Left cardiac atrium (tissue), 4 donors: ENCODE data around the gene CHDH. TPM values are rescaled to one million over a fixed set of nuclear protein-coding genes. Genes with fewer than 3 reads are reported as not detected.

Source experiments
- ATAC-seq, 2 donors: fragments of 200-7000 bp; cut with Tn5 transposase; one replicate each; pipeline ENCODE4 v1.9.1; 2020; ENCODE audit warnings: mild to moderate bottlenecking in 2 of 2, moderate library complexity in 2 of 2
- DNase-seq: peaks from one replicate; pipeline ENCODE4 v3.0.0-alpha.2; 2020
- intact Hi-C, 2 donors: fragments of 100-400 bp; cut with DNase I; formaldehyde crosslinking; loops; one replicate each; pipeline versions ENCODE4 v1.14.1 to v1.15.1; 2022 to 2023
- total RNA-seq, 2 donors: library from RNA; stranded (reverse); fragmentation: NEBNext Ultra II Directional; extraction: Animal tissue kit (Norgen Biotek cat#: 25700); gene quantifications; one replicate each; pipeline ENCODE4 v1.2.1, GENCODE V29; 2021
- donor health status: DM: no; HTN: yes; CAD: no.
- donor health status: DM: no; HTN: yes; CAD: no; lungs with severe emphysema.
- donor health status: DM: yes; HTN: yes; CAD: no.
- donor health status: Dilated cardiomyopathy.

Gene CHDH
- total RNA-seq, 2 donors from 2014 or later: 5.0 to 6.6 TPM

- intact Hi-C loops: loop anchor here in 1 of 2 donors (10.0 kb wide), 1 partner anchor 134 kb away; no protein-coding TSS in a partner anchor
- DNase-seq (no peak), ATAC-seq (no peak)
Measured at GRCh38 chr3:53859178-53859577, 13.0 kb upstream of the CHDH start.

GRCh38 chr3:53858096-53858741, 12.0 kb upstream of the CHDH start:
- intact Hi-C loops: loop anchor here in 1 of 2 donors (10.0 kb wide), 1 partner anchor 133 kb away; no protein-coding TSS in a partner anchor
- ATAC-seq: no peak
- DNase-seq: no peak

GRCh38 chr3:53856964-53857363, 10.7 kb upstream of the CHDH start:
- intact Hi-C loops: loop anchor here in 1 of 2 donors (10.0 kb wide), 1 partner anchor 132 kb away; no protein-coding TSS in a partner anchor
- ATAC-seq: no peak

GRCh38 chr3:53850895-53851294, 4.7 kb upstream of the CHDH start:
- ATAC-seq (no peak), DNase-seq (no peak)
- intact Hi-C loops: loop anchor here in 1 of 2 donors (10.0 kb wide), 1 partner anchor 126 kb away; no protein-coding TSS in a partner anchor

More at GRCh38 chr3:53856964-53857363, 10.7 kb upstream of the CHDH start:
- no peak for DNase-seq

GRCh38 chr3:53849916-53850315, 3.7 kb upstream of the CHDH start:
- intact Hi-C loops: loop anchor here in 1 of 2 donors (10.0 kb wide), 1 partner anchor 125 kb away; no protein-coding TSS in a partner anchor
- no peak for ATAC-seq

GRCh38 chr3:53846851-53847155, 584 bp upstream of the CHDH start:
- intact Hi-C loops: no loop called here
- DNase-seq (no peak), ATAC-seq (no peak)

More at GRCh38 chr3:53849916-53850315, 3.7 kb upstream of the CHDH start:
- DNase-seq: no peak

- DNase-seq (no peak), ATAC-seq (peak in 1 of 2 donors; percentile 35)
- intact Hi-C loops: no loop called here
Measured at GRCh38 chr3:53845881-53846133, 412 bp downstream of the CHDH start.

- DNase-seq (peak; percentile 61), ATAC-seq (peak; percentile 60 to 73)
Measured at GRCh38 chr3:53845103-53845880, 927 bp downstream of the CHDH start.

GRCh38 chr3:53844262-53845102, 1.7 kb downstream of the CHDH start:
- no peak for DNase-seq
- no peak for ATAC-seq
- intact Hi-C loops: no loop called here

More at GRCh38 chr3:53845103-53845880, 927 bp downstream of the CHDH start:
- intact Hi-C loops: no loop called here

- DNase-seq: no peak
- intact Hi-C loops: no loop called here
- ATAC-seq: no peak
Measured at GRCh38 chr3:53843195-53844177, 2.7 kb downstream of the CHDH start.

GRCh38 chr3:53842436-53843194, 3.6 kb downstream of the CHDH start:
- ATAC-seq (peak in 1 of 2 donors; percentile 41), DNase-seq (no peak)
- intact Hi-C loops: no loop called here

GRCh38 chr3:53841296-53841695, 4.9 kb downstream of the CHDH start:
- ATAC-seq: no peak
- intact Hi-C loops: no loop called here
- DNase-seq: no peak

GRCh38 chr3:53837331-53837730, 8.9 kb downstream of the CHDH start:
- ATAC-seq (no peak), DNase-seq (no peak)
- intact Hi-C loops: no loop called here

- ATAC-seq (no peak), DNase-seq (no peak)
Measured at GRCh38 chr3:53836084-53836872, 9.9 kb downstream of the CHDH start.

GRCh38 chr3:53835257-53835656, 11.0 kb downstream of the CHDH start:
- DNase-seq (no peak), ATAC-seq (no peak)
- intact Hi-C loops: no loop called here

More at GRCh38 chr3:53836084-53836872, 9.9 kb downstream of the CHDH start:
- intact Hi-C loops: no loop called here

GRCh38 chr3:53834429-53835095, 11.7 kb downstream of the CHDH start:
- ATAC-seq (peak in 1 of 2 donors; percentile 67), DNase-seq (no peak)
- intact Hi-C loops: no loop called here

- intact Hi-C loops: no loop called here
- DNase-seq: no peak
- ATAC-seq: no peak
Measured at GRCh38 chr3:53833700-53834099, 12.5 kb downstream of the CHDH start.
